CD4-positive, alpha-beta T cell (primary cell): ENCODE results near the gene TMEM170B. TPM values are rescaled to one million over a fixed set of nuclear protein-coding genes. Genes with fewer than 3 reads are reported as not detected.
A peak's percentile ranks its signal among the peaks of the same experiment; 100 is the strongest.

Source experiments
- ATAC-seq: fragments of 200-7000 bp; cut with Tn5 transposase; one replicate; pipeline ENCODE4 v1.10.0; 2022; ENCODE audit warnings: mild to moderate bottlenecking; ENCODE audit not compliant: poor library complexity
- CTCF ChIA-PET: fragments of 350-600 bp; sonication (Branson Sonifier 250); formaldehyde crosslinking; loops from one replicate; lab custom pipeline; 2021; ENCODE audit warnings: antibody characterized with exemption, inconsistent platforms; lab: Charles Lee
- POLR2A ChIA-PET: fragments of 350-600 bp; sonication (Branson Sonifier 250); formaldehyde crosslinking; loops from one replicate; lab custom pipeline; 2021; ENCODE audit warnings: antibody characterized with exemption, inconsistent platforms; lab: Charles Lee
- DNase-seq, 14 experiments: peaks; one replicate each; pipeline ENCODE4 v3.0.0-alpha.2; 2013 to 2020; ENCODE audit warnings: mixed read lengths in 2 of 14
- H3K27ac ChIP-seq, 2 donors: one replicate each; pipeline versions ENCODE4 v1.5.1 to v1.7.0; 2013; ENCODE audit warnings: low read length in 2 of 2, low read depth in 1 of 2, mild to moderate bottlenecking in 1 of 2
- H3K27me3 ChIP-seq, 2 experiments: 1 replicate in 1 of 2; 2 replicates in 1 of 2; pipeline versions ENCODE4 v1.6.1 to v1.7.0; 2013; ENCODE audit warnings: low read length in 2 of 2, control low read depth in 1 of 2, mild to moderate bottlenecking in 1 of 2, moderate library complexity in 1 of 2; ENCODE audit not compliant: insufficient read depth in 2 of 2, control insufficient read depth in 1 of 2
- H3K36me3 ChIP-seq: one replicate; pipeline ENCODE4 v1.6.1; 2013; ENCODE audit warnings: low read length, control low read depth; ENCODE audit not compliant: insufficient read depth
- H3K4me1 ChIP-seq: one replicate; pipeline ENCODE4 v1.6.1; 2013; ENCODE audit warnings: low read length, control low read depth; ENCODE audit not compliant: insufficient read depth
- H3K4me3 ChIP-seq: one replicate; pipeline ENCODE4 v1.5.1; 2013; ENCODE audit warnings: mild to moderate bottlenecking, low read length, moderate library complexity
- H3K9me3 ChIP-seq, 2 experiments: 1 replicate in 1 of 2; 2 replicates in 1 of 2; pipeline versions ENCODE4 v1.6.1 to v1.7.0; 2013; ENCODE audit warnings: low read length in 2 of 2, mild to moderate bottlenecking in 2 of 2, control low read depth in 1 of 2, moderate library complexity in 1 of 2; ENCODE audit not compliant: control insufficient read depth in 1 of 2, insufficient read depth in 1 of 2
- H3K27ac Mint-ChIP-seq: one replicate; pipeline ENCODE4 v1.8.0; 2020; ENCODE audit warnings: mixed read lengths
- H3K27me3 Mint-ChIP-seq: one replicate; pipeline ENCODE4 v1.8.0; 2021; ENCODE audit warnings: mixed read lengths
- H3K36me3 Mint-ChIP-seq: one replicate; pipeline ENCODE4 v1.8.0; 2021; ENCODE audit warnings: low read depth, mixed read lengths
- H3K4me1 Mint-ChIP-seq: one replicate; pipeline ENCODE4 v1.8.0; 2021; ENCODE audit warnings: low read depth, mixed read lengths
- H3K4me3 Mint-ChIP-seq: one replicate; pipeline ENCODE4 v1.8.0; 2020; ENCODE audit warnings: mild to moderate bottlenecking, mixed read lengths
- H3K9me3 Mint-ChIP-seq: one replicate; pipeline ENCODE4 v1.8.0; 2020; ENCODE audit warnings: mixed read lengths
- CTCF ChIP-seq: fragments of 200-600 bp; IDR thresholded peaks from one replicate; pipeline ENCODE4 v1.8.0; 2022; ENCODE audit warnings: antibody characterized with exemption, mild to moderate bottlenecking
- intact Hi-C, 2 experiments: fragments of 100-400 bp; cut with DNase I in 1 of 2; cut with micrococcal nuclease in 1 of 2; formaldehyde crosslinking; loops; one replicate each; pipeline versions ENCODE4 v1.15.1 to v1.9.0; 2023 to 2025; cut with DNase I, micrococcal nuclease
- total RNA-seq, 174 experiments: library from RNA in 2 of 174; stranded (reverse) in 2 of 174; gene quantifications; one replicate each; pipeline ENCODE4 v1.2.3 and lab custom pipeline; 2021 to 2026

TMEM170B gene
- total RNA-seq, 2 experiments from 2014 or later, result 1.9 to 2.1 TPM

- Mint-ChIP-seq H3K4me3 (no peak overlapping the region), H3K36me3 (no peaks in the 10 kb centered on the region), H3K9me3 (no peaks in the 10 kb centered on the region), H3K4me1 (no peaks in the 10 kb centered on the region), H3K27ac (no peak overlapping the region), H3K27me3 (peaks cover 16% of the 10 kb centered on the region)
- DNase-seq, result peak in 3 of 14 experiments; percentile 8 to 51 (median 40)
- Histone ChIP-seq H3K9me3 (no peaks in the 10 kb centered on the region), H3K27ac (no peak overlapping the region), H3K4me1 (no peaks in the 10 kb centered on the region), H3K36me3 (no peaks in the 10 kb centered on the region), H3K4me3 (no peak overlapping the region), H3K27me3 (peaks cover 0 to 2% of the 10 kb centered on the region in 2 experiments)
- no peak for TF ChIP-seq CTCF
- POLR2A ChIA-PET, result no interaction called here
- intact Hi-C loops, result no loop called here
- CTCF ChIA-PET, result no interaction called here
- ATAC-seq, result no peak
Observed at GRCh38 chr6:11598687-11599086, 61.1 kb downstream of the TMEM170B start.

- no peak overlapping the region for H3K4me3 ChIP-seq
- H3K36me3 Mint-ChIP-seq, result no peaks in the 10 kb centered on the region
- H3K9me3 ChIP-seq, result no peaks in the 10 kb centered on the region
- no peaks in the 10 kb centered on the region for H3K4me1 Mint-ChIP-seq
- DNase-seq (no peak), ATAC-seq (no peak)
- H3K27ac Mint-ChIP-seq, result no peak overlapping the region
- peaks cover 20% of the 10 kb centered on the region for H3K27me3 Mint-ChIP-seq
- H3K36me3 ChIP-seq, result no peaks in the 10 kb centered on the region
- no peaks in the 10 kb centered on the region for H3K27me3 ChIP-seq
- no peaks in the 10 kb centered on the region for H3K4me1 ChIP-seq
- H3K27ac ChIP-seq, result no peak overlapping the region
- POLR2A ChIA-PET, result no interaction called here
- CTCF ChIA-PET, result no interaction called here
- H3K4me3 Mint-ChIP-seq, result no peak overlapping the region
- intact Hi-C loops, result no loop called here
- TF ChIP-seq CTCF, result no peak
- H3K9me3 Mint-ChIP-seq, result no peaks in the 10 kb centered on the region
Observed at GRCh38 chr6:11600251-11600650, 62.7 kb downstream of the TMEM170B start.

GRCh38 chr6:11601776-11602605 is 64.4 kb downstream of the TMEM170B start:
- CTCF ChIA-PET, result no interaction called here
- no peak overlapping the region for H3K4me3 Mint-ChIP-seq
- POLR2A ChIA-PET, result no interaction called here
- H3K36me3 Mint-ChIP-seq, result no peaks in the 10 kb centered on the region
- intact Hi-C loops, result no loop called here
- Histone ChIP-seq H3K27me3 (no peaks in the 10 kb centered on the region), H3K27ac (no peak overlapping the region), H3K9me3 (no peaks in the 10 kb centered on the region), H3K4me3 (no peak overlapping the region), H3K4me1 (no peaks in the 10 kb centered on the region), H3K36me3 (no peaks in the 10 kb centered on the region)
- DNase-seq (no peak), ATAC-seq (no peak)
- H3K27ac Mint-ChIP-seq, result no peak overlapping the region
- no peaks in the 10 kb centered on the region for H3K4me1 Mint-ChIP-seq
- no peaks in the 10 kb centered on the region for H3K9me3 Mint-ChIP-seq
- TF ChIP-seq CTCF, result no peak
- H3K27me3 Mint-ChIP-seq, result peaks cover 29% of the 10 kb centered on the region
